ENCODE results near the gene ZFP36L2. TPM values are rescaled to one million over a fixed set of nuclear protein-coding genes. Genes with fewer than 3 reads are reported as not detected.

Gene ZFP36L2
- total RNA-seq, 2 donors from 2014 or later, result 117 to 256 TPM

DNA sequence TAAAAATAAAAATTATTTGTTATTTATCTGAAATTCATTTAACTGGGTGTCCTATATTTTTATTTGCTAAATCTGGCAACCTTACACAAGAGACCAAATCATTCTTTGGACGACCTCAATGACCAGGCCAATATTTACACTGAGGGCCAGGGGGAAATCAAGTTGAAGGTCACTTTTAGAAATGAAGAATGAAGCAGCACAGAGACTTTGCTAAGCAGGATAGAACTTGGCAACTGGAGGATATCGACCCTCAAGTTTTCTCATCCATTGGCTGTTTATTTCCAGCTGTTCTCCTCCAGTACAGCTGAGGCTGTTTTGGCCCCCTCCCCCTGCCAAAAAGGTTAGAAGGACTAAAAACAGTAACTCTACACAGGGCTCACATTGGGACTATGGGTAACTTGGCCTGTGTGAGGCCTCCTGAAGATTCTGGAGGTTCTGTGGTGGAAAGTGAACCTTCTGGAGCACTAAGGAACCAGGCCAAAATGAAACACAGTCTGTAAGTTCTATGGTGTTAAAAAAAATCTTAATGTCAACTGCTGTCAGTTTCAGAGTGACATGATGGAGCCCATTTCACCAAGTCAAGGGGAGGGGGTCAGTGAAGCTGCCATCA is 32.2 kb upstream of the ZFP36L2 start:
- TF ChIP-seq POLR2A (IDR thresholded peaks at IDR 0.05), result no peak
- no peak for TF ChIP-seq POLR2AphosphoS5 (IDR thresholded peaks at IDR 0.05)
- TF ChIP-seq, protein P1, sequence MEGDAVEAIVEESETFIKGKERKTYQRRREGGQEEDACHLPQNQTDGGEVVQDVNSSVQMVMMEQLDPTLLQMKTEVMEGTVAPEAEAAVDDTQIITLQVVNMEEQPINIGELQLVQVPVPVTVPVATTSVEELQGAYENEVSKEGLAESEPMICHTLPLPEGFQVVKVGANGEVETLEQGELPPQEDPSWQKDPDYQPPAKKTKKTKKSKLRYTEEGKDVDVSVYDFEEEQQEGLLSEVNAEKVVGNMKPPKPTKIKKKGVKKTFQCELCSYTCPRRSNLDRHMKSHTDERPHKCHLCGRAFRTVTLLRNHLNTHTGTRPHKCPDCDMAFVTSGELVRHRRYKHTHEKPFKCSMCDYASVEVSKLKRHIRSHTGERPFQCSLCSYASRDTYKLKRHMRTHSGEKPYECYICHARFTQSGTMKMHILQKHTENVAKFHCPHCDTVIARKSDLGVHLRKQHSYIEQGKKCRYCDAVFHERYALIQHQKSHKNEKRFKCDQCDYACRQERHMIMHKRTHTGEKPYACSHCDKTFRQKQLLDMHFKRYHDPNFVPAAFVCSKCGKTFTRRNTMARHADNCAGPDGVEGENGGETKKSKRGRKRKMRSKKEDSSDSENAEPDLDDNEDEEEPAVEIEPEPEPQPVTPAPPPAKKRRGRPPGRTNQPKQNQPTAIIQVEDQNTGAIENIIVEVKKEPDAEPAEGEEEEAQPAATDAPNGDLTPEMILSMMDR (IDR thresholded peaks at IDR 0.05), result no peak
- no peak overlapping the region for H3K27ac ChIP-seq
- 88% methylated on average over 2 of the region's 2 CpGs for WGBS
- H3K9me3 ChIP-seq, result no peaks in the 10 kb centered on the region
- no peaks in the 10 kb centered on the region for H3K27me3 ChIP-seq (replicated peaks; ENCODE audit: insufficient read depth)
- no peaks in the 10 kb centered on the region for H3K4me1 ChIP-seq (replicated peaks)
- intact Hi-C loops (cut with DNase I), result no loop called here
- no peaks in the 10 kb centered on the region for H3K36me3 ChIP-seq
- no peak for DNase-seq (ENCODE audit: low spot score)
- H3K4me3 ChIP-seq, result no peak overlapping the region

DNA sequence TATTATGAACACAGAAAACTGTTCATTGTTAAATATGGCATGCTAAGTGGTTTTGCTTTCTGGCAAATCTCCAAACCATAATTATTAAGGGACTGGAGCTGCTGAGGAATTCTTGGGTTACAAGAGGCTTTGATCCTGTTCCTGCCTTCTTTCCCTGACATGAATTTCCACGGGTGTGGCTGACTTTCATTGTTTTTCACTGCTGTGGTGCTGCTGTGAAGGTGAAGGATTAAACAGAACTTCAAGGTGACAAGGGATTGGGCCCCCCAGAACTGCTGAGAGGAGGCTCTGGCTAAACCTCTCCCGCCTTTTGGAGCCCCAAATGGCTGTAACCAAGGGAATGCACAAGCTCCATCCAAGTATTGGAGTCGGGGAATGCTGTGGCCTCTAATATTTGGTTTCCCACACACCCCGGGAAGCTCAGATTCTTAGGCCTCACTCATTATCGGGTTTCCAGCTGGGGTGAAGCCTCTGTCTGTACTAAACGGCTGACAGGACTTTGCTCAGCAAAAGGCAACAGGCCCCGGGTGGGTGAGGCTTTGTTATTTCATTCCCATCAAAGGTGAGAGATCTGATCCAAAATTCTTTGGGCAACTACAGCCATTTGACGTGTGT is 29.0 kb upstream of the ZFP36L2 start:
- H3K27me3 ChIP-seq (replicated peaks; ENCODE audit: insufficient read depth), result no peaks in the 10 kb centered on the region
- 43% methylated on average over 8 of the region's 8 CpGs for WGBS
- H3K4me3 ChIP-seq, result no peak overlapping the region
- H3K9me3 ChIP-seq, result no peaks in the 10 kb centered on the region
- DNase-seq (ENCODE audit: low spot score), result no peak
- H3K36me3 ChIP-seq, result no peaks in the 10 kb centered on the region
- no peaks in the 10 kb centered on the region for H3K4me1 ChIP-seq (replicated peaks)
- no peak overlapping the region for H3K27ac ChIP-seq
- no peak for TF ChIP-seq POLR2A (IDR thresholded peaks at IDR 0.05)
- intact Hi-C loops (cut with DNase I), result no loop called here

DNA sequence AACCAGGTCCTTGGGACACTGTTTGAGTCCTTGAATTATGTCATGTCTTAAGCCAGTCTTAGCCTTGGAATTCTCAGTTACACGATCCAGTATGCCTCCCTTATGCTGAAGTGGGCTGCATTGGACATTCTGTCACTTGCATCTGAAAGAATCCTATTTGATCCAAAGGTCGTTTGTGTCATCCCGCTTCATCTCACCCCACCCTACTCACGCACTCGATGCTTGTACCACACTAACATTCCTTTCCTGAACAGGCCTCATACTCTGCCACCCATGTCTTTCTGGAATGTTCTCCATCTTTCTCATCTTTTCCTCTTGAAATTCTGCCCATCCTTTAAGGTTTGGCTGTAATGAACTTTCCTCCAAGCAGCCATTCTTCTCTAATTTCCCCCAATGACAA is 27.9 kb upstream of the ZFP36L2 start:
- H3K4me3 ChIP-seq, result no peak overlapping the region
- WGBS, result 96% methylated on average over 5 of the region's 5 CpGs

DNA sequence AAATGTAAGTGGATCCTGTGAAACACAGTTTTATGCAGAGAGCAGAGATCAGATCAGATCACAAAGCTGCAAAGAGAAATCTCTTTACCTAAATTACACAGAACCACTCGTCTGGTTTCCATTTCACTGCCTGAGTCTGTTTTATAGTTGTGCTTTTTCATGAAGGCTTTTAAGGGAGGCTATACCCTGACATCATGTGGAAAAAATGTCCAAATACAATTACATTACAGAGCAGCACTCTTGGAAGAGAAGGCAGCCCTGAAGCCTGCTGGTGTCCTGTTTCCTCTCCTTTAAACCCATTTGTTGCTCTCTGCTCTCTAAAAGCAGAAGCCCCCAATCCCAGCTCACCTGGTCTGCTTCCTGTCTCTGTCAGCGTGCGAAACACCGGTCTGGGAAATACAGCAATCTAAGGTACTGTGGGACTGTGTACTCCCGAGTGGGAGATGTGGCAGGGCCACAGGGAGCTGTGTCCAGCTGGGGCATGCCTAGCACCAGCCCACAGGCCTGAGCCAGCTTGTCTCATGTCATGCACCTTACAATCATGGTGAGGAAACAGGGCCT is 24.8 kb upstream of the ZFP36L2 start:
- peak; percentile 29 for DNase-seq (ENCODE audit: low spot score)
- Histone ChIP-seq H3K4me3 (no peak overlapping the region), H3K27me3 (replicated peaks; ENCODE audit: insufficient read depth) (no peaks in the 10 kb centered on the region), H3K27ac (peak overlapping the region; percentile 65 to 76), H3K4me1 (replicated peaks) (no peaks in the 10 kb centered on the region), H3K36me3 (no peaks in the 10 kb centered on the region), H3K9me3 (no peaks in the 10 kb centered on the region)
- TF ChIP-seq POLR2AphosphoS5 (IDR thresholded peaks at IDR 0.05), result peak; percentile 60
- TF ChIP-seq POLR2A (IDR thresholded peaks at IDR 0.05), result peak; percentile 15
- TF ChIP-seq, protein P1 (IDR thresholded peaks at IDR 0.05), result peak in 1 of 4 experiments; percentile 19
- WGBS, result 23% methylated on average over 5 of the region's 5 CpGs
- intact Hi-C loops (cut with DNase I), result loop anchor here (5.0 kb wide), 1 partner anchor 96 kb away; no protein-coding TSS in a partner anchor

More for the DNA sequence above, 27.9 kb upstream of the ZFP36L2 start:
- Histone ChIP-seq H3K36me3 (no peaks in the 10 kb centered on the region), H3K27me3 (replicated peaks; ENCODE audit: insufficient read depth) (no peaks in the 10 kb centered on the region), H3K9me3 (no peaks in the 10 kb centered on the region), H3K27ac (no peak overlapping the region), H3K4me1 (replicated peaks) (no peaks in the 10 kb centered on the region)
- TF ChIP-seq POLR2A (IDR thresholded peaks at IDR 0.05), result no peak
- TF ChIP-seq, protein P1 (IDR thresholded peaks at IDR 0.05), result no peak
- no peak for TF ChIP-seq POLR2AphosphoS5 (IDR thresholded peaks at IDR 0.05)
- no peak for DNase-seq (ENCODE audit: low spot score)
- intact Hi-C loops (cut with DNase I), result loop anchor here (5.0 kb wide), 1 partner anchor 93 kb away; no protein-coding TSS in a partner anchor

DNA sequence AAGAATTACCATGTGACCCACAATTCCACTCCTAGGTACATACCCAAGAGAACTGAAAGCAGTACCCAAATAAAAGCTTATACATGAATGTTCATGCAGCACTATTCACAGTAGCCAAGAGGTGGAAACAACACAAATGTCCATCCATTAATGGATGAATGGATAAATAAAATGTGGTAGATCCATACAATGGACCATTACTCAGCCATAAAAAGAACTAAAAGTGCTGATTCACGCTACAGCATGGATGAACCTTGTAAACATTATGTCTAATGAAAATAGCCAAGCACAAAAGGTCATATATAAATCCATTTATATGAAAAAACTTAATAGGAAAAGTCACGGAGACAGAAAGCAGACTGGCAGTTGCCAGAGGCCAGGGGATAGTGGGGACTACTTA is 23.6 kb upstream of the ZFP36L2 start:
- H3K4me3 ChIP-seq, result no peak overlapping the region
- DNase-seq (ENCODE audit: low spot score), result no peak
- intact Hi-C loops (cut with DNase I), result loop anchor here (5.0 kb wide), 1 partner anchor 97 kb away; no protein-coding TSS in a partner anchor
- H3K4me1 ChIP-seq (replicated peaks), result no peaks in the 10 kb centered on the region
- no peaks in the 10 kb centered on the region for H3K9me3 ChIP-seq
- TF ChIP-seq, protein P1 (IDR thresholded peaks at IDR 0.05), result no peak
- TF ChIP-seq POLR2AphosphoS5 (IDR thresholded peaks at IDR 0.05), result no peak
- no peak for TF ChIP-seq POLR2A (IDR thresholded peaks at IDR 0.05)
- 67% methylated on average over 2 of the region's 2 CpGs for WGBS
- H3K27me3 ChIP-seq (replicated peaks; ENCODE audit: insufficient read depth), result no peaks in the 10 kb centered on the region
- H3K36me3 ChIP-seq, result no peaks in the 10 kb centered on the region
- peak overlapping the region in 1 of 2 donors; percentile 65 for H3K27ac ChIP-seq

Measured in prostate gland (tissue), 2 donors.